IMR-90 (cell line): ENCODE results near the gene EBF3. TPM values are rescaled to one million over a fixed set of nuclear protein-coding genes. Genes with fewer than 3 reads are reported as not detected.

ENCODE experiments used
- ATAC-seq: fragments of 200-7000 bp; cut with Tn5 transposase; 2 replicates; pipeline ENCODE4 v1.9.1; 2020; ENCODE audit warnings: low read depth, mild to moderate bottlenecking, moderate library complexity
- BruUV-seq: library from RNA; stranded (reverse); fragments of 400-500 nt; replicated peaks from 2 replicates; lab custom pipeline; 2021; lab: Mats Ljungman, UMichigan
- CTCF ChIA-PET: fragments of 300-600 bp; formaldehyde crosslinking; extraction: SDS; loops from one replicate; lab custom pipeline; 2021; ENCODE audit warnings: antibody characterized with exemption; lab: Yijun Ruan, JAX
- POLR2A ChIA-PET: fragments of 300-600 bp; sonication (Branson Sonifier 250); formaldehyde crosslinking; loops from one replicate; lab custom pipeline; 2022; ENCODE audit warnings: antibody characterized with exemption; ENCODE audit not compliant: unreplicated experiment; lab: Charles Lee
- DNase-seq: peaks from one replicate; pipeline ENCODE4 v3.0.0; 2013
- H2AFZ ChIP-seq: replicated peaks from 2 replicates; pipeline ENCODE3; 2013; ENCODE audit warnings: low read length, mild to moderate bottlenecking; ENCODE audit not compliant: poor library complexity
- H2AK5ac ChIP-seq: 2 replicates; pipeline ENCODE4 v1.6.1; 2013; ENCODE audit warnings: low read depth, low read length, inconsistent platforms
- H2AK9ac ChIP-seq: replicated peaks from 2 replicates; pipeline ENCODE3; 2013; ENCODE audit warnings: mild to moderate bottlenecking, low read depth, low read length, moderate library complexity; ENCODE audit not compliant: poor library complexity
- H2BK120ac ChIP-seq: 2 replicates; pipeline ENCODE4 v1.6.1; 2013; ENCODE audit warnings: low read depth, low read length, inconsistent platforms
- H2BK15ac ChIP-seq: 3 replicates; pipeline ENCODE4 v1.6.1; 2013; ENCODE audit warnings: low read depth, low read length, inconsistent platforms
- H2BK20ac ChIP-seq: 2 replicates; pipeline ENCODE4 v1.6.1; 2013; ENCODE audit warnings: low read depth, mild to moderate bottlenecking, inconsistent platforms, low read length, moderate library complexity
- H2BK5ac ChIP-seq: 2 replicates; pipeline ENCODE4 v1.6.1; 2013; ENCODE audit warnings: mild to moderate bottlenecking, low read depth, low read length, inconsistent platforms; ENCODE audit not compliant: poor library complexity, severe bottlenecking
- H3K14ac ChIP-seq: replicated peaks from 2 replicates; pipeline ENCODE4 v1.6.1; 2013; ENCODE audit warnings: low read depth, low read length, inconsistent platforms
- H3K18ac ChIP-seq: 2 replicates; pipeline ENCODE4 v1.6.1; 2013; ENCODE audit warnings: low read depth, low read length, control low read depth
- H3K23ac ChIP-seq: 2 replicates; pipeline ENCODE4 v1.6.1; 2013; ENCODE audit warnings: low read depth, low read length, inconsistent platforms
- H3K27ac ChIP-seq: 2 replicates; pipeline ENCODE4 v1.5.1; 2013; ENCODE audit warnings: mild to moderate bottlenecking, control low read depth, low read length; ENCODE audit not compliant: insufficient read depth
- H3K27me3 ChIP-seq: 2 replicates; pipeline ENCODE4 v1.6.1; 2013; ENCODE audit warnings: low read length; ENCODE audit not compliant: control insufficient read depth, insufficient read depth
- H3K36me3 ChIP-seq: 2 replicates; pipeline ENCODE4 v1.6.1; 2013; ENCODE audit warnings: low read length, mixed read lengths; ENCODE audit not compliant: control insufficient read depth, insufficient read depth
- H3K4ac ChIP-seq: 2 replicates; pipeline ENCODE4 v1.6.1; 2013; ENCODE audit warnings: low read depth, low read length, inconsistent platforms
- H3K4me1 ChIP-seq: 2 replicates; pipeline ENCODE4 v1.6.1; 2013; ENCODE audit warnings: low read length, mixed read lengths; ENCODE audit not compliant: control insufficient read depth, insufficient read depth
- H3K4me2 ChIP-seq: 2 replicates; pipeline ENCODE4 v1.6.1; 2013; ENCODE audit warnings: low read depth, mild to moderate bottlenecking, control low read depth, low read length, moderate library complexity
- H3K4me3 ChIP-seq: 2 replicates; pipeline ENCODE4 v1.5.1; 2013; ENCODE audit warnings: low read depth, mild to moderate bottlenecking, control low read depth, low read length, moderate library complexity; ENCODE audit not compliant: insufficient read depth
- H3K56ac ChIP-seq: 2 replicates; pipeline ENCODE4 v1.6.1; 2013; ENCODE audit warnings: low read length, inconsistent platforms; ENCODE audit not compliant: insufficient read depth; ENCODE audit errors: extremely low read depth
- H3K79me1 ChIP-seq, 2 experiments: 2 replicates each; pipeline ENCODE4 v1.6.1; 2013; ENCODE audit warnings: low read length in 2 of 2, inconsistent platforms in 1 of 2, low read depth in 1 of 2
- H3K9ac ChIP-seq: 2 replicates; pipeline ENCODE4 v1.6.1; 2013; ENCODE audit warnings: low read depth, low read length, control low read depth
- H3K9me1 ChIP-seq: 2 replicates; pipeline ENCODE4 v1.6.1; 2013; ENCODE audit warnings: low read length, inconsistent platforms; ENCODE audit not compliant: insufficient read depth
- H3K9me3 ChIP-seq: 2 replicates; pipeline ENCODE4 v1.6.1; 2013; ENCODE audit warnings: low read length; ENCODE audit not compliant: control insufficient read depth, insufficient read depth
- H4K20me1 ChIP-seq: 2 replicates; pipeline ENCODE4 v1.6.1; 2013; ENCODE audit warnings: low read length, inconsistent platforms; ENCODE audit not compliant: insufficient read depth
- H4K5ac ChIP-seq: 2 replicates; pipeline ENCODE4 v1.6.1; 2013; ENCODE audit warnings: mild to moderate bottlenecking, low read depth, low read length, control low read depth
- H4K8ac ChIP-seq, 2 experiments: 2 replicates each; pipeline ENCODE4 v1.6.1; 2013; ENCODE audit warnings: low read depth in 2 of 2, low read length in 2 of 2, control low read depth in 1 of 2, inconsistent platforms in 1 of 2
- H4K91ac ChIP-seq: 2 replicates; pipeline ENCODE4 v1.6.1; 2013; ENCODE audit warnings: low read depth, low read length, inconsistent platforms; ENCODE audit not compliant: insufficient read depth
- BHLHE40 ChIP-seq: fragments of 150-350 bp; IDR thresholded peaks from 2 replicates; pipeline ENCODE4 v1.6.1; 2016; ENCODE audit warnings: mild to moderate bottlenecking, low read depth, low read length
- CEBPB ChIP-seq: IDR thresholded peaks from 2 replicates; pipeline ENCODE4 v1.6.1; 2012; ENCODE audit warnings: low read depth, low read length, improper control_type of control experiment
- CHD1 ChIP-seq: IDR thresholded peaks from 2 replicates; pipeline ENCODE4 v1.6.1; 2012; ENCODE audit warnings: low read depth, low read length, improper control_type of control experiment
- FOS ChIP-seq: fragments of 150-350 bp; IDR thresholded peaks from 2 replicates; pipeline ENCODE4 v1.6.1; 2016; ENCODE audit warnings: low read depth, low read length
- MAFK ChIP-seq: IDR thresholded peaks from 2 replicates; pipeline ENCODE4 v1.6.1; 2012; ENCODE audit warnings: low read depth, low read length, improper control_type of control experiment
- MAZ ChIP-seq: IDR thresholded peaks from 2 replicates; pipeline ENCODE4 v1.6.1; 2012; ENCODE audit warnings: low read depth, mild to moderate bottlenecking, low read length, improper control_type of control experiment, moderate library complexity, borderline replicate concordance
- MXI1 ChIP-seq: IDR thresholded peaks from 2 replicates; pipeline ENCODE4 v1.6.1; 2012; ENCODE audit warnings: low read depth, mild to moderate bottlenecking, low read length, moderate library complexity, borderline replicate concordance
- NFE2L2 ChIP-seq: fragments of 150-350 bp; IDR thresholded peaks from 2 replicates; pipeline ENCODE4 v1.6.1; 2016; ENCODE audit warnings: low read depth, mild to moderate bottlenecking, low read length
- POLR2A ChIP-seq: IDR thresholded peaks from 2 replicates; pipeline ENCODE4 v1.6.1; 2012; ENCODE audit warnings: mild to moderate bottlenecking, low read depth, low read length
- RAD21 ChIP-seq: IDR thresholded peaks from 2 replicates; pipeline ENCODE4 v1.6.1; 2012; ENCODE audit warnings: low read length, improper control_type of control experiment
- RCOR1 ChIP-seq: IDR thresholded peaks from 2 replicates; pipeline ENCODE4 v1.6.1; 2012; ENCODE audit warnings: mild to moderate bottlenecking, low read length, improper control_type of control experiment; ENCODE audit not compliant: insufficient replicate concordance
- RFX5 ChIP-seq: IDR thresholded peaks from 2 replicates; pipeline ENCODE4 v1.8.0; 2012; ENCODE audit warnings: low read depth, mild to moderate bottlenecking, low read length, moderate library complexity
- SMC3 ChIP-seq: fragments of 150-350 bp; IDR thresholded peaks from 2 replicates; pipeline ENCODE4 v1.6.1; 2016; ENCODE audit warnings: low read depth, mild to moderate bottlenecking, antibody characterized with exemption, low read length, moderate library complexity
- WGBS, 2 experiments: methylation state at CpG; one replicate each; pipeline versions ENCODE4 v1.1.5 to v1.1.7; 2013; ENCODE audit warnings: missing lambda C conversion rate in 2 of 2; ENCODE audit not compliant: insufficient read length in 1 of 2; ENCODE audit errors: extremely low coverage in 2 of 2; 5-methylcytosine and 5-hydroxymethylcytosine counted together
- dilution Hi-C: fragments of 300-500 bp; cut with HindIII; formaldehyde crosslinking; loops from one replicate; pipeline ENCODE4 v1.14.3; 2018; ENCODE audit warnings: low sequenced_read_pairs; ENCODE audit not compliant: unreplicated experiment
- in situ Hi-C: fragments of 300-500 bp; cut with MboI; formaldehyde crosslinking; loops from 3 replicates; pipeline ENCODE4 v1.14.3; 2019; ENCODE audit warnings: low sequenced_read_pairs, inconsistent platforms, mixed read lengths
- intact Hi-C: fragments of 100-400 bp; cut with micrococcal nuclease; formaldehyde crosslinking; loops from 2 replicates; pipeline ENCODE4 v1.10.0; 2022
- polyA plus RNA-seq, 3 experiments: library from polyadenylated mRNA; depleted of rRNA; stranded (reverse); fragments of >200 nt; gene quantifications; 2 replicates each; pipeline ENCODE4 v1.2.3, GENCODE V29; 2012; ENCODE audit warnings: low replicate concordance in 1 of 3
- total RNA-seq: library from RNA; depleted of rRNA; stranded (reverse); fragments of >200 nt; gene quantifications from 2 replicates; pipeline ENCODE4 v1.2.3, GENCODE V29; 2012
- TF ChIP-seq, protein P1 (sequence below): conservative IDR thresholded peaks from 2 replicates; pipeline ENCODE4 v1.5.1; 2012; ENCODE audit warnings: mild to moderate bottlenecking, low read depth, low read length, improper control_type of control experiment
- TF ChIP-seq, protein P2 (sequence below): fragments of 150-350 bp; IDR thresholded peaks from 2 replicates; pipeline ENCODE4 v1.6.1; 2016; ENCODE audit warnings: low read depth, mild to moderate bottlenecking, low read length, moderate library complexity, borderline replicate concordance
- TF ChIP-seq, protein P3 (sequence below): fragments of 150-350 bp; IDR thresholded peaks from 2 replicates; pipeline ENCODE4 v1.6.1; 2017; ENCODE audit warnings: mild to moderate bottlenecking, antibody characterized with exemption, low read length, low read depth

EBF3 gene
- total and polyA plus RNA-seq, 2 of the 4 experiments (the other 2 are of a cell fraction) = 0.36 to 0.70 TPM

DNA sequence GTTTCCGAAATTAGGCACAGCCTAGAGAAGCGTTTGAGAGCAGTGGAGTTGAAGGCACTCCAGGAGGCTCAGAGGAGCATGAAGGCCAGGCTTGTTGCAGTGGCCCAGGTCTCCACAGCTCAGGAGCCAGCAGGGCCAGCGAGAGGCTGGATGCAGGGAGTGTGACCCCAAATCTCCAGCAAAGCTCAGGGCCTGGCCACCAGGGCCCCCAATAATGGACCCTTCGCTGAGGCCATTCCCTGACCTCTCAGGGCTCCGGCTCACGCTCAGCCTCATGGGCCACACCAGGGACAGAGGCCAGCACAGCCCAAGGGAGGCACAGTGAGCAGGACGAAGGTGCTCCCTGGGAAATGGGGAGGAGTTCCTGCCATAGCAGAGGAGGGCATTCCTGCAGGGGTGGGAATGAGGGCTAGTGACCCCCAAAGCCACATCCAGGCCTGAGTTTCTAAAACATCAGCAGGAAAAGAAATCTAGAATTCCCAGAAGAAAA lies 47.5 kb downstream of the EBF3 start:
- H3K4me2 ChIP-seq = no peak overlapping the region

More for the DNA sequence above, 47.5 kb downstream of the EBF3 start:
- no peaks in the 10 kb centered on the region for H3K79me1 ChIP-seq
- no peak overlapping the region for H3K14ac ChIP-seq
- no peaks in the 10 kb centered on the region for H3K9me1 ChIP-seq
- no peaks in the 10 kb centered on the region for H3K4me1 ChIP-seq
- no peak overlapping the region for H4K5ac ChIP-seq
- peaks cover 13% of the 10 kb centered on the region; the same call in 1 of the 2 replicates for H3K9me3 ChIP-seq
- H4K20me1 ChIP-seq = no peaks in the 10 kb centered on the region; the same call in 1 of the 2 replicates
- no peak overlapping the region for H3K4ac ChIP-seq
- no peak overlapping the region for H3K27ac ChIP-seq
- no peaks in the 10 kb centered on the region for H3K36me3 ChIP-seq
- in situ Hi-C loops (no loop called here), intact Hi-C loops (no loop called here), dilution Hi-C loops (no loop called here)
- no peak overlapping the region for H3K56ac ChIP-seq
- H3K9ac ChIP-seq = no peak overlapping the region
- no peak overlapping the region for H2BK120ac ChIP-seq
- H2AK9ac ChIP-seq = no peak overlapping the region
- H2BK20ac ChIP-seq = no peak overlapping the region
- TF ChIP-seq NFE2L2 (no peak), FOS (no peak), MAFK (no peak), MXI1 (no peak), RCOR1 (no peak), BHLHE40 (no peak), CHD1 (no peak), RAD21 (no peak), POLR2A (no peak), MAZ (no peak), SMC3 (no peak), RFX5 (no peak), CEBPB (no peak)
- TF ChIP-seq, protein P1, sequence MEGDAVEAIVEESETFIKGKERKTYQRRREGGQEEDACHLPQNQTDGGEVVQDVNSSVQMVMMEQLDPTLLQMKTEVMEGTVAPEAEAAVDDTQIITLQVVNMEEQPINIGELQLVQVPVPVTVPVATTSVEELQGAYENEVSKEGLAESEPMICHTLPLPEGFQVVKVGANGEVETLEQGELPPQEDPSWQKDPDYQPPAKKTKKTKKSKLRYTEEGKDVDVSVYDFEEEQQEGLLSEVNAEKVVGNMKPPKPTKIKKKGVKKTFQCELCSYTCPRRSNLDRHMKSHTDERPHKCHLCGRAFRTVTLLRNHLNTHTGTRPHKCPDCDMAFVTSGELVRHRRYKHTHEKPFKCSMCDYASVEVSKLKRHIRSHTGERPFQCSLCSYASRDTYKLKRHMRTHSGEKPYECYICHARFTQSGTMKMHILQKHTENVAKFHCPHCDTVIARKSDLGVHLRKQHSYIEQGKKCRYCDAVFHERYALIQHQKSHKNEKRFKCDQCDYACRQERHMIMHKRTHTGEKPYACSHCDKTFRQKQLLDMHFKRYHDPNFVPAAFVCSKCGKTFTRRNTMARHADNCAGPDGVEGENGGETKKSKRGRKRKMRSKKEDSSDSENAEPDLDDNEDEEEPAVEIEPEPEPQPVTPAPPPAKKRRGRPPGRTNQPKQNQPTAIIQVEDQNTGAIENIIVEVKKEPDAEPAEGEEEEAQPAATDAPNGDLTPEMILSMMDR = no peak
- TF ChIP-seq, protein P2, sequence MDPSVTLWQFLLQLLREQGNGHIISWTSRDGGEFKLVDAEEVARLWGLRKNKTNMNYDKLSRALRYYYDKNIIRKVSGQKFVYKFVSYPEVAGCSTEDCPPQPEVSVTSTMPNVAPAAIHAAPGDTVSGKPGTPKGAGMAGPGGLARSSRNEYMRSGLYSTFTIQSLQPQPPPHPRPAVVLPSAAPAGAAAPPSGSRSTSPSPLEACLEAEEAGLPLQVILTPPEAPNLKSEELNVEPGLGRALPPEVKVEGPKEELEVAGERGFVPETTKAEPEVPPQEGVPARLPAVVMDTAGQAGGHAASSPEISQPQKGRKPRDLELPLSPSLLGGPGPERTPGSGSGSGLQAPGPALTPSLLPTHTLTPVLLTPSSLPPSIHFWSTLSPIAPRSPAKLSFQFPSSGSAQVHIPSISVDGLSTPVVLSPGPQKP = no peak
- TF ChIP-seq, protein P3, sequence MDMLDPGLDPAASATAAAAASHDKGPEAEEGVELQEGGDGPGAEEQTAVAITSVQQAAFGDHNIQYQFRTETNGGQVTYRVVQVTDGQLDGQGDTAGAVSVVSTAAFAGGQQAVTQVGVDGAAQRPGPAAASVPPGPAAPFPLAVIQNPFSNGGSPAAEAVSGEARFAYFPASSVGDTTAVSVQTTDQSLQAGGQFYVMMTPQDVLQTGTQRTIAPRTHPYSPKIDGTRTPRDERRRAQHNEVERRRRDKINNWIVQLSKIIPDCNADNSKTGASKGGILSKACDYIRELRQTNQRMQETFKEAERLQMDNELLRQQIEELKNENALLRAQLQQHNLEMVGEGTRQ = no peak
- H2BK5ac ChIP-seq = no peak overlapping the region
- ChIA-PET CTCF (no interaction called here), POLR2A (no interaction called here)
- BruUV-seq = no TSS peak
- ATAC-seq (no peak), DNase-seq (no peak)
- no peak overlapping the region for H4K8ac ChIP-seq
- H2AFZ ChIP-seq = no peak overlapping the region
- H2BK15ac ChIP-seq = no peak overlapping the region
- no peak overlapping the region for H3K23ac ChIP-seq
- H2AK5ac ChIP-seq = no peak overlapping the region
- H3K4me3 ChIP-seq = no peak overlapping the region
- no peaks in the 10 kb centered on the region for H3K27me3 ChIP-seq
- no peak overlapping the region for H3K18ac ChIP-seq
- 60% methylated on average over 2 of the region's 7 CpGs; no CpG with 5 or more reads in 1 of the 2 experiments for WGBS, 2 experiments
- no peak overlapping the region for H4K91ac ChIP-seq
